Kidney (tissue), 14 donors: ENCODE data around the gene TSNAXIP1. TPM values are rescaled to one million over a fixed set of nuclear protein-coding genes. Genes with fewer than 3 reads are reported as not detected.

Source experiments
- DNase-seq, 5 donors: peaks; one replicate each; pipeline ENCODE4 v3.0.0-alpha.2; 2013 to 2020
- FAIRE-seq: peaks from 2 replicates; lab custom pipeline; 2012; peaks lifted over from hg19 to GRCh38; lab: Jason Lieb, UNC
- H3K27ac ChIP-seq, 2 donors: one replicate each; pipeline ENCODE4 v1.7.0; 2013; ENCODE audit warnings: low read depth in 2 of 2, low read length in 2 of 2, inconsistent platforms in 1 of 2
- H3K27me3 ChIP-seq: one replicate; pipeline ENCODE4 v1.7.1; 2013; ENCODE audit warnings: low read length, inconsistent platforms; ENCODE audit not compliant: control insufficient read depth, insufficient read depth
- H3K36me3 ChIP-seq, 3 donors: one replicate each; pipeline versions ENCODE4 v1.7.0 to v1.7.1; 2013; ENCODE audit warnings: low read length in 3 of 3, control low read depth in 1 of 3, inconsistent platforms in 1 of 3; ENCODE audit not compliant: insufficient read depth in 3 of 3, control insufficient read depth in 2 of 3
- H3K4me1 ChIP-seq, 3 donors: one replicate each; pipeline versions ENCODE4 v1.7.0 to v1.7.1; 2013; ENCODE audit warnings: low read length in 3 of 3, inconsistent platforms in 1 of 3, low read depth in 1 of 3; ENCODE audit not compliant: control insufficient read depth in 2 of 3, insufficient read depth in 2 of 3
- H3K4me3 ChIP-seq, 3 donors: one replicate each; pipeline versions ENCODE4 v1.7.0 to v1.8.1; 2013; ENCODE audit warnings: low read length in 3 of 3, control low read depth in 1 of 3, inconsistent platforms in 1 of 3
- H3K9ac ChIP-seq, 3 donors: one replicate each; pipeline versions ENCODE4 v1.7.0 to v1.7.1; 2013; ENCODE audit warnings: low read length in 3 of 3, control low read depth in 1 of 3, inconsistent platforms in 1 of 3
- H3K9me3 ChIP-seq, 3 donors: one replicate each; pipeline versions ENCODE4 v1.7.0 to v1.7.1; 2013; ENCODE audit warnings: low read length in 3 of 3, control low read depth in 1 of 3, inconsistent platforms in 1 of 3; ENCODE audit not compliant: control insufficient read depth in 2 of 3, insufficient read depth in 1 of 3
- intact Hi-C: fragments of 100-400 bp; cut with DNase I; formaldehyde crosslinking; loops from one replicate; pipeline ENCODE4 v1.11.1; 2022
- polyA plus RNA-seq: library from polyadenylated mRNA; stranded (reverse); fragments of 350-450 nt; fragmentation: Illumina TruSeq; extraction: RNeasy Lipid Tissue Mini Kit (QIAGEN cat#74804); gene quantifications from one replicate; pipeline ENCODE4 v1.2.3, GENCODE V29; 2014; ENCODE audit warnings: low read depth, low replicate concordance; ENCODE audit not compliant: insufficient read depth
- total RNA-seq: library from RNA; stranded (reverse); fragmentation: NEBNext Ultra II Directional; extraction: Animal tissue kit (Norgen Biotek cat#: 25700); gene quantifications from one replicate; pipeline ENCODE4 v1.2.1, GENCODE V29; 2021
- TF ChIP-seq, protein P1 (sequence below): IDR thresholded peaks from 3 replicates; pipeline ENCODE4 v1.5.1; 2012; ENCODE audit warnings: mild to moderate bottlenecking, moderate library complexity, borderline replicate concordance; ENCODE audit not compliant: insufficient read depth; ENCODE audit errors: extremely low read depth
- donor health status: control.
- donor health status: control.
- donor health status: control.
- donor health status: control.
- donor health status: control.
- donor health status: DM: yes; HTN: yes; CAD: no.
- donor health status: Normal renal cell carcinoma (clear cell type).

TSNAXIP1 gene
- total and polyA plus RNA-seq, 2 donors from 2014 or later, result 2.8 to 3.9 TPM

DNA sequence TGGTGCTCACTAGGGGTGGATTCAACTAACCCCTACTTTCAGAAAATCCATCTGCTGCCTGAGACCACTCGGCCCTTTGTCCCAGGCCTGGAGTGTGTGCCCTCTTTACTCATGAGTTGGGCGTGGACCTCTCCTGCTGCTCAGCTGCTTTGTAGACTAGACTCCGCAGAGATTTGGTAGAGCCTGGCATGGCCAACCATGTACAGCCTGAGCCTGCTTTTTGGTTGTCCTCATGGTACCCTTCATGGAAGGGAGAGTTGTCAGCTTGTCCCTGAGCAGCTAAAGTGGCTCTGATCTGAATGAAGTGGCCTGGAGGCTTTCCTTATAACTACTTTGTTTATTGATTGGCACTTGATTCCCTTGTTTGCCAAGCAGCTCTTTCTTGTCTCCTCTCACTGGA is 67.7 kb downstream of the TSNAXIP1 start:
- no peaks in the 10 kb centered on the region for H3K9me3 ChIP-seq
- TF ChIP-seq, protein P1, sequence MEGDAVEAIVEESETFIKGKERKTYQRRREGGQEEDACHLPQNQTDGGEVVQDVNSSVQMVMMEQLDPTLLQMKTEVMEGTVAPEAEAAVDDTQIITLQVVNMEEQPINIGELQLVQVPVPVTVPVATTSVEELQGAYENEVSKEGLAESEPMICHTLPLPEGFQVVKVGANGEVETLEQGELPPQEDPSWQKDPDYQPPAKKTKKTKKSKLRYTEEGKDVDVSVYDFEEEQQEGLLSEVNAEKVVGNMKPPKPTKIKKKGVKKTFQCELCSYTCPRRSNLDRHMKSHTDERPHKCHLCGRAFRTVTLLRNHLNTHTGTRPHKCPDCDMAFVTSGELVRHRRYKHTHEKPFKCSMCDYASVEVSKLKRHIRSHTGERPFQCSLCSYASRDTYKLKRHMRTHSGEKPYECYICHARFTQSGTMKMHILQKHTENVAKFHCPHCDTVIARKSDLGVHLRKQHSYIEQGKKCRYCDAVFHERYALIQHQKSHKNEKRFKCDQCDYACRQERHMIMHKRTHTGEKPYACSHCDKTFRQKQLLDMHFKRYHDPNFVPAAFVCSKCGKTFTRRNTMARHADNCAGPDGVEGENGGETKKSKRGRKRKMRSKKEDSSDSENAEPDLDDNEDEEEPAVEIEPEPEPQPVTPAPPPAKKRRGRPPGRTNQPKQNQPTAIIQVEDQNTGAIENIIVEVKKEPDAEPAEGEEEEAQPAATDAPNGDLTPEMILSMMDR, result no peak
- FAIRE-seq (no peak), DNase-seq (no peak)
- peak overlapping the region in 1 of 3 donors; percentile 94 for H3K9ac ChIP-seq
- H3K36me3 ChIP-seq, result peaks cover 6 to 33% (median 32%) of the 10 kb centered on the region in 3 donors
- no peaks in the 10 kb centered on the region for H3K27me3 ChIP-seq
- no peak overlapping the region for H3K27ac ChIP-seq
- intact Hi-C loops, result no loop called here
- peak overlapping the region; percentile 60 to 91 (median 88) for H3K4me3 ChIP-seq
- peaks cover 0 to 30% (median 11%) of the 10 kb centered on the region in 3 donors for H3K4me1 ChIP-seq

DNA sequence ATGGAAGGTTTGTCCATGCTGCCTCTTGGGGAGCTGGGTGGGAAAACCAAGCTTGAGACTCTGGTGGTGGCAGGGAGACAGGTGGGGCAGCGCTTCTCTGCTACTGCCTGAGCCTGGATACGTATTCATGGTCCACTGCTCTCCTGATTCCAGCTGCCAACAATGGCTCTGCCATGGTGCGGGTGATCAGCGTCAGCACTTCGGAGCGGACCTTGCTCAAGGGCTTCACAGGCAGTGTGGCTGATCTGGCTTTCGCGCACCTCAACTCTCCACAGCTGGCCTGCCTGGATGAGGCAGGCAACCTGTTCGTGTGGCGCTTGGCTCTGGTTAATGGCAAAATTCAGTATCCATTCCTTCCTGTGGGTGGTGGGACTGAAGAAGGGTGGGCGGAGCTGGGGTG is 70.4 kb downstream of the TSNAXIP1 start:
- FAIRE-seq (no peak), DNase-seq (no peak)
- H3K9ac ChIP-seq, result no peak overlapping the region
- H3K27ac ChIP-seq, result no peak overlapping the region
- H3K4me3 ChIP-seq, result no peak overlapping the region
- intact Hi-C loops, result no loop called here
- peaks cover 4 to 59% (median 50%) of the 10 kb centered on the region in 3 donors for H3K36me3 ChIP-seq
- peaks cover 0 to 26% (median 11%) of the 10 kb centered on the region in 3 donors for H3K4me1 ChIP-seq
- no peaks in the 10 kb centered on the region for H3K27me3 ChIP-seq
- H3K9me3 ChIP-seq, result no peaks in the 10 kb centered on the region
- TF ChIP-seq, protein P1, result no peak

Other genes with a start within 250 kb of the TSNAXIP1 start
- 42.6 TPM for gene CTCF, start 244.4 kb upstream of the TSNAXIP1 start, total RNA-seq
- gene CTCF, start 244.4 kb upstream of the TSNAXIP1 start, polyA plus RNA-seq, result 20.4 TPM
- 7.1 TPM for gene CARMIL2, start 161.7 kb upstream of the TSNAXIP1 start, total RNA-seq
- gene CARMIL2, start 161.7 kb upstream of the TSNAXIP1 start, polyA plus RNA-seq, result 0.30 TPM
- 15.2 TPM for gene ACD, start 146.6 kb upstream of the TSNAXIP1 start, total RNA-seq
- gene ACD, start 146.6 kb upstream of the TSNAXIP1 start, polyA plus RNA-seq, result 20.0 TPM
- gene PARD6A, start 145.9 kb upstream of the TSNAXIP1 start, total RNA-seq, result 6.1 TPM
- gene PARD6A, start 145.9 kb upstream of the TSNAXIP1 start, polyA plus RNA-seq, result 17.1 TPM
- gene ENKD1, start 140.1 kb upstream of the TSNAXIP1 start, total RNA-seq, result 30.2 TPM
- gene ENKD1, start 140.1 kb upstream of the TSNAXIP1 start, polyA plus RNA-seq, result 38.3 TPM
- gene C16orf86, start 140.1 kb upstream of the TSNAXIP1 start, total RNA-seq, result 6.6 TPM
- gene C16orf86, start 140.1 kb upstream of the TSNAXIP1 start, polyA plus RNA-seq, result 11.2 TPM
- gene GFOD2, start 87.6 kb upstream of the TSNAXIP1 start, total RNA-seq, result 24.5 TPM
- gene GFOD2, start 87.6 kb upstream of the TSNAXIP1 start, polyA plus RNA-seq, result 14.5 TPM
- gene RANBP10, start 329 bp upstream of the TSNAXIP1 start, total RNA-seq, result 22.3 TPM
- gene RANBP10, start 329 bp upstream of the TSNAXIP1 start, polyA plus RNA-seq, result 7.0 TPM
- gene THAP11, start 35.4 kb downstream of the TSNAXIP1 start, total RNA-seq, result 27.0 TPM
- gene THAP11, start 35.4 kb downstream of the TSNAXIP1 start, polyA plus RNA-seq, result 21.4 TPM
- 76.4 TPM for gene NUTF2, start 40.0 kb downstream of the TSNAXIP1 start, total RNA-seq
- 107 TPM for gene NUTF2, start 40.0 kb downstream of the TSNAXIP1 start, polyA plus RNA-seq
- gene CENPT, start 40.8 kb downstream of the TSNAXIP1 start, total RNA-seq, result 42.5 TPM
- gene CENPT, start 40.8 kb downstream of the TSNAXIP1 start, polyA plus RNA-seq, result 25.3 TPM
- gene EDC4, start 66.2 kb downstream of the TSNAXIP1 start, total RNA-seq, result 56.5 TPM
- gene EDC4, start 66.2 kb downstream of the TSNAXIP1 start, polyA plus RNA-seq, result 44.7 TPM
- 1.1 TPM for gene NRN1L, start 78.0 kb downstream of the TSNAXIP1 start, total RNA-seq
- 1.2 TPM for gene NRN1L, start 78.0 kb downstream of the TSNAXIP1 start, polyA plus RNA-seq
- gene PSKH1, start 86.4 kb downstream of the TSNAXIP1 start, total RNA-seq, result 33.2 TPM
- gene PSKH1, start 86.4 kb downstream of the TSNAXIP1 start, polyA plus RNA-seq, result 23.6 TPM
- gene CTRL, start 125.0 kb downstream of the TSNAXIP1 start, total RNA-seq, result 0.69 TPM
- gene CTRL, start 125.0 kb downstream of the TSNAXIP1 start, polyA plus RNA-seq, result not detected
- gene PSMB10, start 130.0 kb downstream of the TSNAXIP1 start, total RNA-seq, result 78.6 TPM
- gene PSMB10, start 130.0 kb downstream of the TSNAXIP1 start, polyA plus RNA-seq, result 76.4 TPM
- gene LCAT, start 137.2 kb downstream of the TSNAXIP1 start, total RNA-seq, result 27.4 TPM
- 10.2 TPM for gene LCAT, start 137.2 kb downstream of the TSNAXIP1 start, polyA plus RNA-seq
- gene SLC12A4, start 161.7 kb downstream of the TSNAXIP1 start, total RNA-seq, result 66.2 TPM
- gene SLC12A4, start 161.7 kb downstream of the TSNAXIP1 start, polyA plus RNA-seq, result 16.7 TPM
- 0.19 TPM for gene DPEP3, start 173.6 kb downstream of the TSNAXIP1 start, total RNA-seq
- gene DPEP3, start 173.6 kb downstream of the TSNAXIP1 start, polyA plus RNA-seq, result not detected
- 3.1 TPM for gene DPEP2, start 192.6 kb downstream of the TSNAXIP1 start, total RNA-seq
- gene DPEP2, start 192.6 kb downstream of the TSNAXIP1 start, polyA plus RNA-seq, result 0.99 TPM
- not detected for gene DPEP2NB, start 209.0 kb downstream of the TSNAXIP1 start, total RNA-seq
- gene DPEP2NB, start 209.0 kb downstream of the TSNAXIP1 start, polyA plus RNA-seq, result not detected
- gene DDX28, start 216.3 kb downstream of the TSNAXIP1 start, total RNA-seq, result 10.6 TPM
- 13.1 TPM for gene DDX28, start 216.3 kb downstream of the TSNAXIP1 start, polyA plus RNA-seq
- gene DUS2, start 216.4 kb downstream of the TSNAXIP1 start, total RNA-seq, result 12.5 TPM
- 12.1 TPM for gene DUS2, start 216.4 kb downstream of the TSNAXIP1 start, polyA plus RNA-seq